ENCODE data around the gene AMDHD1. TPM values are rescaled to one million over a fixed set of nuclear protein-coding genes. Genes with fewer than 3 reads are reported as not detected.
"Not testable (repeated sequence)": the region's sequence is repeated elsewhere in the genome, so short reads cannot be mapped to it uniquely, and the experiment has no call there.

Gene AMDHD1
- total and polyA plus RNA-seq, 2 of the 4 experiments (the other 2 are of a cell fraction): under 0.01 TPM; not detected in 1

DNA sequence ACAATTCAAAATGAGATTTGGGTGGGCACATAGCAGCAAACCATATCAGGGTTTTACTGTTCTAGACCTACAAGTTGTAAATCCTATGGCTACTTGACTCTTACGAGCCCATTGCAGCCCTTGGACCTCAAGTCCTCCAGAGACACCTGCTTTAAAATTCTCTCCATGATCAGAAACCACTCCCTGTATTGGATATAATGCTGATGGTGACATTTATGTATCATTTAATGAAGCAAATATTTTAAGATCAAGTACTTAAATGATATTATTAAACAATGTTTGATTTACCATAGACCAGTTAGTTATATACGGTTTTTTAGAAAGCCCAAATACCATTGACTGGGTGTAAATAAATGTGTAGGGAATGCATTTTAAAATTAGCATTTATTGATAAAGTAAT lies 24.2 kb downstream of the AMDHD1 start:
- Histone ChIP-seq H3K27ac (ENCODE audit: insufficient read depth, low read length) (no peak overlapping the region), H3K4me3 (ENCODE audit: insufficient read depth, low read depth, low read length) (no peak overlapping the region), H3K36me3 (ENCODE audit: control insufficient read depth, insufficient read depth, low read length) (no peaks in the 10 kb centered on the region), H2AFZ (replicated peaks; ENCODE audit: low read length, poor library complexity) (no peak overlapping the region), H3K9me1 (ENCODE audit: insufficient read depth, low read length) (no peaks in the 10 kb centered on the region), H3K4me1 (ENCODE audit: control insufficient read depth, insufficient read depth, low read length) (no peaks in the 10 kb centered on the region), H3K79me1 (ENCODE audit: low read depth in 1 of 2, low read length in 2 of 2) (no peaks in the 10 kb centered on the region), H4K91ac (ENCODE audit: insufficient read depth, low read depth, low read length) (no peak overlapping the region), H3K23ac (ENCODE audit: low read depth, low read length) (no peak overlapping the region), H3K9me3 (ENCODE audit: control insufficient read depth, insufficient read depth, low read length) (no peaks in the 10 kb centered on the region), H2BK15ac (ENCODE audit: low read depth, low read length) (no peak overlapping the region), H3K56ac (ENCODE audit: extremely low read depth, insufficient read depth, low read length) (no peak overlapping the region), H4K5ac (ENCODE audit: low read depth, low read length) (no peak overlapping the region), H3K4me2 (ENCODE audit: low read depth, low read length) (no peak overlapping the region), H2BK120ac (ENCODE audit: low read depth, low read length) (no peak overlapping the region), H4K8ac (ENCODE audit: low read depth in 2 of 2, low read length in 2 of 2) (no peak overlapping the region), H2BK20ac (ENCODE audit: low read depth, low read length) (no peak overlapping the region), H3K27me3 (ENCODE audit: control insufficient read depth, insufficient read depth, low read length) (peaks cover 2% of the 10 kb centered on the region; the same call in 1 of the 2 replicates), H2AK9ac (replicated peaks; ENCODE audit: low read depth, low read length, poor library complexity) (no peak overlapping the region), H2BK5ac (ENCODE audit: low read depth, low read length, poor library complexity, severe bottlenecking) (no peak overlapping the region), H4K20me1 (ENCODE audit: insufficient read depth, low read length) (no peaks in the 10 kb centered on the region), H3K9ac (ENCODE audit: low read depth, low read length) (no peak overlapping the region), H3K14ac (replicated peaks; ENCODE audit: low read depth, low read length) (no peak overlapping the region), H3K4ac (ENCODE audit: low read depth, low read length) (no peak overlapping the region), H2AK5ac (ENCODE audit: low read depth, low read length) (no peak overlapping the region), H3K18ac (ENCODE audit: low read depth, low read length) (no peak overlapping the region)
- POLR2A ChIA-PET (ENCODE audit: unreplicated experiment): no interaction called here
- CTCF ChIA-PET: interaction anchor here (0.6 kb wide), 1 partner anchor 1305 kb away, joined by 3 read pairs; no protein-coding TSS in a partner anchor
- WGBS, 2 experiments (ENCODE audit: extremely low coverage in 2 of 2, insufficient read length in 1 of 2): no CpG with 5 or more reads among the region's 2 CpGs
- in situ Hi-C loops (cut with MboI; ENCODE audit: low sequenced_read_pairs) (no loop called here), intact Hi-C loops (cut with micrococcal nuclease) (no loop called here), dilution Hi-C loops (cut with HindIII; ENCODE audit: low sequenced_read_pairs, unreplicated experiment) (no loop called here)
- ATAC-seq (ENCODE audit: low read depth): no peak
- DNase-seq: no peak
- no peak for TF ChIP-seq NFE2L2 (IDR thresholded peaks at IDR 0.05; ENCODE audit: low read depth, low read length)
- TF ChIP-seq MAFK (IDR thresholded peaks at IDR 0.05; ENCODE audit: low read depth, low read length): 0 out of 2 replicates have a peak, but pooled peaks have one; percentile 2
- no TSS peak for BruUV-seq (replicated peaks)

- H2BK120ac ChIP-seq (ENCODE audit: low read depth, low read length); H2BK20ac ChIP-seq (ENCODE audit: low read depth, low read length); H4K8ac ChIP-seq (ENCODE audit: low read depth in 2 of 2, low read length in 2 of 2); intact Hi-C loops (cut with micrococcal nuclease); dilution Hi-C loops (cut with HindIII; ENCODE audit: low sequenced_read_pairs, unreplicated experiment); POLR2A ChIA-PET (ENCODE audit: unreplicated experiment); H3K14ac ChIP-seq (replicated peaks; ENCODE audit: low read depth, low read length); H3K56ac ChIP-seq (ENCODE audit: extremely low read depth, insufficient read depth, low read length); H3K4me2 ChIP-seq (ENCODE audit: low read depth, low read length); H2AK9ac ChIP-seq (replicated peaks; ENCODE audit: low read depth, low read length, poor library complexity); H3K4me1 ChIP-seq (ENCODE audit: control insufficient read depth, insufficient read depth, low read length); ATAC-seq (ENCODE audit: low read depth); H3K23ac ChIP-seq (ENCODE audit: low read depth, low read length); in situ Hi-C loops (cut with MboI; ENCODE audit: low sequenced_read_pairs); H4K20me1 ChIP-seq (ENCODE audit: insufficient read depth, low read length); H3K9ac ChIP-seq (ENCODE audit: low read depth, low read length); H3K4ac ChIP-seq (ENCODE audit: low read depth, low read length); H2AK5ac ChIP-seq (ENCODE audit: low read depth, low read length); H2BK15ac ChIP-seq (ENCODE audit: low read depth, low read length); CTCF ChIA-PET; H2AFZ ChIP-seq (replicated peaks; ENCODE audit: low read length, poor library complexity); BruUV-seq (replicated peaks); H3K9me3 ChIP-seq (ENCODE audit: control insufficient read depth, insufficient read depth, low read length); H3K9me1 ChIP-seq (ENCODE audit: insufficient read depth, low read length); H4K5ac ChIP-seq (ENCODE audit: low read depth, low read length); H3K4me3 ChIP-seq (ENCODE audit: insufficient read depth, low read depth, low read length); H3K27ac ChIP-seq (ENCODE audit: insufficient read depth, low read length); H2BK5ac ChIP-seq (ENCODE audit: low read depth, low read length, poor library complexity, severe bottlenecking); H4K91ac ChIP-seq (ENCODE audit: insufficient read depth, low read depth, low read length); DNase-seq; H3K36me3 ChIP-seq (ENCODE audit: control insufficient read depth, insufficient read depth, low read length); H3K79me1 ChIP-seq (ENCODE audit: low read depth in 1 of 2, low read length in 2 of 2); H3K27me3 ChIP-seq (ENCODE audit: control insufficient read depth, insufficient read depth, low read length); H3K18ac ChIP-seq (ENCODE audit: low read depth, low read length): not testable (repeated sequence)
- WGBS, 2 experiments (ENCODE audit: extremely low coverage in 2 of 2, insufficient read length in 1 of 2): 84% methylated on average over 5 of the region's 28 CpGs; no CpG with 5 or more reads in 1 of the 2 experiments
These were observed 26.0 kb downstream of the AMDHD1 start for GRCh38 chr12:95969116-95969515.
